MCF 10A (cell line): Measurements from ENCODE around the gene PDE4D. TPM values are rescaled to one million over a fixed set of nuclear protein-coding genes. Genes with fewer than 3 reads are reported as not detected.

Source experiments
- BruUV-seq: library from RNA; stranded (reverse); fragments of 400-500 nt; replicated peaks from 2 replicates; lab custom pipeline; 2021; lab: Mats Ljungman, UMichigan
- CTCF ChIA-PET: fragments of 300-600 bp; sonication (Branson Sonifier 250); formaldehyde crosslinking; extraction: SDS; loops from one replicate; lab custom pipeline; 2021; ENCODE audit warnings: antibody characterized with exemption, inconsistent platforms; lab: Yijun Ruan, JAX
- POLR2A ChIA-PET: fragments of 300-600, 350-650 bp; sonication (Branson Sonifier 250); formaldehyde crosslinking; extraction: SDS; loops from one replicate; lab custom pipeline; 2020; ENCODE audit warnings: antibody characterized with exemption, inconsistent platforms; lab: Yijun Ruan, JAX
- DNase-seq: peaks from one replicate; pipeline ENCODE4 v3.0.0-alpha.2; 2018; ENCODE audit not compliant: unreplicated experiment
- H3K27ac Mint-ChIP-seq: one replicate; pipeline ENCODE4 v1.8.0; 2022; ENCODE audit warnings: mild to moderate bottlenecking, low read depth, mixed read lengths; ENCODE audit not compliant: unreplicated experiment
- H3K27me3 Mint-ChIP-seq: one replicate; pipeline ENCODE4 v1.8.0; 2022; ENCODE audit warnings: mixed read lengths; ENCODE audit not compliant: insufficient read depth, unreplicated experiment
- H3K36me3 Mint-ChIP-seq: one replicate; pipeline ENCODE4 v1.8.0; 2022; ENCODE audit warnings: mild to moderate bottlenecking, moderate library complexity, mixed read lengths; ENCODE audit not compliant: insufficient read depth, unreplicated experiment
- H3K4me1 Mint-ChIP-seq: one replicate; pipeline ENCODE4 v1.8.0; 2022; ENCODE audit warnings: mixed read lengths; ENCODE audit not compliant: insufficient read depth, unreplicated experiment
- H3K4me3 Mint-ChIP-seq: one replicate; pipeline ENCODE4 v1.8.0; 2022; ENCODE audit warnings: mild to moderate bottlenecking, moderate library complexity, mixed read lengths; ENCODE audit not compliant: unreplicated experiment
- H3K9me3 Mint-ChIP-seq: one replicate; pipeline ENCODE4 v1.8.0; 2022; ENCODE audit warnings: mixed read lengths; ENCODE audit not compliant: unreplicated experiment
- intact Hi-C: fragments of 100-400 bp; cut with micrococcal nuclease; formaldehyde crosslinking; loops from 2 replicates; pipeline ENCODE4 v1.14.1; 2022
- total RNA-seq: library from RNA; stranded (reverse); gene quantifications from 2 replicates; pipeline ENCODE4 v1.2.3, GENCODE V29; 2022
- TF ChIP-seq, protein P1 (sequence below): fragments of 200-600 bp; IDR thresholded peaks from one replicate; pipeline ENCODE4 v1.8.0; 2022; ENCODE audit warnings: antibody characterized with exemption, mild to moderate bottlenecking; ENCODE audit not compliant: unreplicated experiment

The PDE4D gene
- total RNA-seq, 1 experiment from 2014 or later = 85.0 TPM

DNA sequence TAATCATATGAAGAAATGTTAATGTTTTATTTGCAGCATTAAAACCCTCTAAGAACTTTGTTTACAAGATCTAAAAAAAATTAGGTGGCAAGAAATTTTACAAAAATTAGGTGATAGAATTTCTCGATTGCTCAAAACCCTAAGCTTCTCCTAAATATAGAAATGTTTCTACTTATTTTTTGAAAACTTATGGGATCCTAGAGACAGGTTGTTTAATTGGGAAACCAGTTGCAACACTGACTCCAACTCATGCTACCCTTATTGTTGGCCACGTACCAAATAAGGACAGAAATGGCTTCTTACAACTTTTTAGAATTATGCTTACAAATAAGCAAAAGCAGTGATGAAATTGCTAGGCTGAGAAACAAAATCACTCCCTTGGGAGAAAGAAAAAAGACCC, 531.1 kb downstream of the PDE4D start:
- TF ChIP-seq, protein P1, sequence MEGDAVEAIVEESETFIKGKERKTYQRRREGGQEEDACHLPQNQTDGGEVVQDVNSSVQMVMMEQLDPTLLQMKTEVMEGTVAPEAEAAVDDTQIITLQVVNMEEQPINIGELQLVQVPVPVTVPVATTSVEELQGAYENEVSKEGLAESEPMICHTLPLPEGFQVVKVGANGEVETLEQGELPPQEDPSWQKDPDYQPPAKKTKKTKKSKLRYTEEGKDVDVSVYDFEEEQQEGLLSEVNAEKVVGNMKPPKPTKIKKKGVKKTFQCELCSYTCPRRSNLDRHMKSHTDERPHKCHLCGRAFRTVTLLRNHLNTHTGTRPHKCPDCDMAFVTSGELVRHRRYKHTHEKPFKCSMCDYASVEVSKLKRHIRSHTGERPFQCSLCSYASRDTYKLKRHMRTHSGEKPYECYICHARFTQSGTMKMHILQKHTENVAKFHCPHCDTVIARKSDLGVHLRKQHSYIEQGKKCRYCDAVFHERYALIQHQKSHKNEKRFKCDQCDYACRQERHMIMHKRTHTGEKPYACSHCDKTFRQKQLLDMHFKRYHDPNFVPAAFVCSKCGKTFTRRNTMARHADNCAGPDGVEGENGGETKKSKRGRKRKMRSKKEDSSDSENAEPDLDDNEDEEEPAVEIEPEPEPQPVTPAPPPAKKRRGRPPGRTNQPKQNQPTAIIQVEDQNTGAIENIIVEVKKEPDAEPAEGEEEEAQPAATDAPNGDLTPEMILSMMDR = no peak
- BruUV-seq = no TSS peak
- Mint-ChIP-seq H3K27me3 (no peaks in the 10 kb centered on the region), H3K4me1 (no peaks in the 10 kb centered on the region), H3K27ac (no peak overlapping the region), H3K4me3 (no peak overlapping the region), H3K9me3 (no peaks in the 10 kb centered on the region), H3K36me3 (peaks cover 4% of the 10 kb centered on the region)
- CTCF ChIA-PET = interaction anchor here (22.0 kb wide), 1 partner anchor 173 kb away, joined by 359 read pairs; no protein-coding TSS in a partner anchor
- intact Hi-C loops = loop anchor here (10.0 kb wide), 2 partner anchors 328 to 478 kb away; no protein-coding TSS in a partner anchor
- POLR2A ChIA-PET = no interaction called here
- DNase-seq = peak; percentile 16

DNA sequence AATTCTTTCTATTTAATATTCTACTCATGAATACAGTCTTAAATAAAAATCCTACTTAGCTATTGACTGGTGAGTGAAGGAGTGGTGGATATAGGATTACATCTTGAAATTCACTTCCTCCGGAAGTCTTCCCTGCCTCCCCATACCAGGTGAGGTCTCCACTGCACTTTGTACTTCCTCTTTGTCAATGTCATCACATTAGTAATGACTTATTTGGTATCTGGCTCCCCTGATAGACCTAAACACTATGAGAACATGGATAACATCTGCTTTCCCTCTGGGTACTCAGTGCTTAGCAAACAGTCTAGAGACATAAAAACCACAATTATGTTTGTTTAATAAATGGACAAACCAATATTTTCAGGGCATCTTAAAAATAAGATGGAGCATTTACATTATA, 532.1 kb downstream of the PDE4D start:
- Mint-ChIP-seq H3K27me3 (no peaks in the 10 kb centered on the region), H3K36me3 (peaks cover 9% of the 10 kb centered on the region), H3K27ac (no peak overlapping the region), H3K4me3 (no peak overlapping the region), H3K9me3 (no peaks in the 10 kb centered on the region), H3K4me1 (no peaks in the 10 kb centered on the region)
- DNase-seq = no peak
- ChIA-PET POLR2A (interaction anchor here (0.5 to 0.9 kb wide), 2 partner anchors 11 to 1252 kb away, joined by 3 read pairs; no protein-coding TSS in a partner anchor), CTCF (interaction anchor here (22.0 kb wide), 1 partner anchor 172 kb away, joined by 359 read pairs; no protein-coding TSS in a partner anchor)
- TF ChIP-seq, protein P1 = no peak
- no TSS peak for BruUV-seq
- intact Hi-C loops = loop anchor here (10.0 kb wide), 2 partner anchors 327 to 477 kb away; no protein-coding TSS in a partner anchor

DNA sequence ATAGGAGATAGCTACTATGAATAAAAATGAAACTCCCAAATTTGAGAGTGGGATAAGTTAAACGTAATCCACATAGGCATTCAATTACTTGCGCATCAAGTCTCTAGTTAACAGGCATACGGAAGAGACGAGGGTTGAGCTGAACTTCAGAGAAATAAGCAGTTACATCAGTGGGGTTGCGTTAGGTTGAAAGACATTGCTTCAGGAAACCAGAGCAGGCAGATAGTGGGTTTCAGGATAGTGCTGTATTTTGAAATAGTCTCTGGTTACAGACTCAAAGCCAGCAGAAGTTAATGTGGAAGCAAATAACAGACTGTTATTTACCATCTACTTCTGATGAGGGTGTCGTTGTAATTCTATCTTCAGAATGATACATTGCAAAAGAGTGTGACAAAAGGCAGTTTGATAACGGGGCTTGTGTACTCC, 533.4 kb downstream of the PDE4D start:
- BruUV-seq = no TSS peak
- Mint-ChIP-seq H3K9me3 (no peaks in the 10 kb centered on the region), H3K27me3 (no peaks in the 10 kb centered on the region), H3K36me3 (peaks cover 9% of the 10 kb centered on the region), H3K4me1 (no peaks in the 10 kb centered on the region), H3K27ac (no peak overlapping the region), H3K4me3 (no peak overlapping the region)
- intact Hi-C loops = loop anchor here (10.0 kb wide), 2 partner anchors 325 to 475 kb away; no protein-coding TSS in a partner anchor
- ChIA-PET CTCF (interaction anchor here (0.5 to 22.0 kb wide), 5 partner anchors 8 to 327 kb away, joined by 3 to 359 read pairs (median 3); no protein-coding TSS in a partner anchor), POLR2A (interaction anchor here (0.6 to 0.8 kb wide), 2 partner anchors 143 to 1327 kb away, joined by 3 to 4 read pairs; no protein-coding TSS in a partner anchor)
- TF ChIP-seq, protein P1 = no peak
- no peak for DNase-seq

DNA sequence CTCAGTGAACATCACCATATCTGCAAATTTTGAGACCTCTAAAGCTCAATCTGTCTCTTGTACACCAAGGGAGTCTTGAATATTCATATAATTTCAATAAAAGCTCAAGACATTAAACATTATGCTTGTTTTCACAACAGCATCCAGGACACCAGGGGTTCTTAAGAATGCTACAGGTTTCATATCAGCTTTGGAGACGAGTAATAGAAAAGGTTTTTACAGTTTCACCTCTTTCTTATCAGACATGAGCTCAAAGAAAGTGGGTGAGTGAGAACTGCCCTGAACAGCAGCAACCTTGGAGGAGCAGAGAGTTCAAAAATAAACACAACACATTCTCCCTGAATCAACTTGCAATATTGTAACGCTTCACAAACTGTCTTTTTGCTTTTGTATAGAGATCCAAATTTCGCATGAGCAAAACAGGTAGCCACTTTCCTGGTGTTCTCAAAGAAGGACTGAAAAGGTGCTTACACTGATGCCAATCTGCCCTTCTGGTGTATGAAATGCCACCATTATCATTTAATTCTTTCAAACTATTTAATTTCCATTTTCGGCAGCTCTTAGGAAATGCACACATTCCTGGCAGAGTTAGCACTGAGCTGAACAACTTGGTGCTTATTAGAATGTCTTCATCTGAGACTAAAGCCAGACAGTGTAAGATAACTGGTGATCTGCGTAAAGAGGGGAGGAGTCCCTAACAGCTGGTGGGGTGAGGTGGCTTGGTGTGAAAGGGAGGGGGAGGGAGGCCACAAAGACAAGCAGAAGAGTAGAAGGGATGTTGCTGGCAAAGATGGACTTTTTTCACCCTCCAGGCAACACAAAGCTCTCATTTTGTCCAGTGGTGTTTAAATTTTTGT, 535.3 kb downstream of the PDE4D start:
- H3K27me3 Mint-ChIP-seq = no peaks in the 10 kb centered on the region
- no peaks in the 10 kb centered on the region for H3K4me1 Mint-ChIP-seq
- peaks cover 9% of the 10 kb centered on the region for H3K36me3 Mint-ChIP-seq
- intact Hi-C loops = no loop called here
- no peaks in the 10 kb centered on the region for H3K9me3 Mint-ChIP-seq
- H3K27ac Mint-ChIP-seq = no peak overlapping the region
- TF ChIP-seq, protein P1 = no peak
- no TSS peak for BruUV-seq
- POLR2A ChIA-PET = no interaction called here
- H3K4me3 Mint-ChIP-seq = no peak overlapping the region
- DNase-seq = no peak
- CTCF ChIA-PET = interaction anchor here (1.0 to 22.0 kb wide), 6 partner anchors 9 to 169 kb away, joined by 3 to 359 read pairs (median 9); no protein-coding TSS in a partner anchor
